Astrocyte (in vitro differentiated cells and primary cell): ENCODE data around the gene ZDHHC11B. TPM values are rescaled to one million over a fixed set of nuclear protein-coding genes. Genes with fewer than 3 reads are reported as not detected.
"Not testable (repeated sequence)": the region's sequence is repeated elsewhere in the genome, so short reads cannot be mapped to it uniquely, and the experiment has no call there.

ENCODE experiments used
- DNase-seq: peaks from one replicate; pipeline ENCODE4 v3.0.0-alpha.2; 2010; ENCODE audit warnings: low read depth
- FAIRE-seq: peaks from 2 replicates; lab custom pipeline; 2011; peaks lifted over from hg19 to GRCh38; lab: Jason Lieb, UNC
- H2AFZ ChIP-seq: 2 replicates; pipeline ENCODE4 v1.6.0; 2012; ENCODE audit warnings: low read depth, low read length, inconsistent platforms
- H3K27ac ChIP-seq: 2 replicates; pipeline ENCODE4 v1.5.1; 2011; ENCODE audit warnings: low read depth, low read length, inconsistent platforms
- H3K27me3 ChIP-seq: 2 replicates; pipeline ENCODE4 v1.6.0; 2011; ENCODE audit warnings: low read length, inconsistent platforms; ENCODE audit not compliant: insufficient read depth
- H3K36me3 ChIP-seq: 2 replicates; pipeline ENCODE4 v1.5.1; 2011; ENCODE audit warnings: low read length, inconsistent platforms; ENCODE audit not compliant: insufficient read depth
- H3K4me1 ChIP-seq: 2 replicates; pipeline ENCODE4 v1.5.1; 2011; ENCODE audit warnings: low read length, inconsistent platforms; ENCODE audit not compliant: insufficient read depth
- H3K4me2 ChIP-seq: 2 replicates; pipeline ENCODE4 v1.6.0; 2012; ENCODE audit warnings: low read length, inconsistent platforms
- H3K4me3 ChIP-seq: 2 replicates; pipeline ENCODE4 v1.5.1; 2011; ENCODE audit warnings: low read depth, mild to moderate bottlenecking, low read length, inconsistent platforms; ENCODE audit not compliant: insufficient read depth
- H3K79me2 ChIP-seq: 2 replicates; pipeline ENCODE4 v1.6.0; 2012; ENCODE audit warnings: mild to moderate bottlenecking, low read length, inconsistent platforms; ENCODE audit not compliant: insufficient read depth
- H3K9ac ChIP-seq: 2 replicates; pipeline ENCODE4 v1.6.0; 2012; ENCODE audit warnings: mild to moderate bottlenecking, low read length, inconsistent platforms
- H3K9me3 ChIP-seq: 2 replicates; pipeline ENCODE4 v1.5.1; 2012; ENCODE audit warnings: low read depth, mild to moderate bottlenecking, low read length, inconsistent platforms; ENCODE audit not compliant: insufficient read depth
- H4K20me1 ChIP-seq: 2 replicates; pipeline ENCODE4 v1.6.0; 2012; ENCODE audit warnings: low read length, inconsistent platforms; ENCODE audit not compliant: insufficient read depth
- H3K27ac Mint-ChIP-seq: one replicate; pipeline ENCODE4 v1.8.0; 2021; ENCODE audit warnings: mild to moderate bottlenecking, mixed read lengths; ENCODE audit not compliant: unreplicated experiment
- H3K27me3 Mint-ChIP-seq: one replicate; pipeline ENCODE4 v1.8.0; 2021; ENCODE audit warnings: low read depth, mixed read lengths; ENCODE audit not compliant: unreplicated experiment
- H3K36me3 Mint-ChIP-seq: one replicate; pipeline ENCODE4 v1.8.0; 2021; ENCODE audit warnings: low read depth, mixed read lengths; ENCODE audit not compliant: unreplicated experiment
- H3K4me1 Mint-ChIP-seq: one replicate; pipeline ENCODE4 v1.8.0; 2021; ENCODE audit warnings: low read depth, mixed read lengths; ENCODE audit not compliant: unreplicated experiment
- H3K4me3 Mint-ChIP-seq: one replicate; pipeline ENCODE4 v1.8.0; 2021; ENCODE audit warnings: mild to moderate bottlenecking, moderate library complexity, mixed read lengths; ENCODE audit not compliant: unreplicated experiment
- H3K9me3 Mint-ChIP-seq: one replicate; pipeline ENCODE4 v1.8.0; 2021; ENCODE audit warnings: mild to moderate bottlenecking, mixed read lengths; ENCODE audit not compliant: unreplicated experiment
- EZH2 ChIP-seq: IDR thresholded peaks from 2 replicates; pipeline ENCODE4 v1.6.1; 2012; ENCODE audit warnings: mild to moderate bottlenecking, low read length, inconsistent platforms; ENCODE audit not compliant: insufficient read depth
- total RNA-seq: library from RNA; stranded (reverse); gene quantifications from 2 replicates; pipeline ENCODE4 v1.2.1, GENCODE V29; 2021
- TF ChIP-seq, protein P1 (sequence below): IDR thresholded peaks from 2 replicates; pipeline ENCODE4 v1.5.1; 2011; ENCODE audit warnings: low read depth, mild to moderate bottlenecking, inconsistent platforms, low read length, moderate library complexity; ENCODE audit not compliant: insufficient read depth

Gene ZDHHC11B
- total RNA-seq, 1 donor from 2014 or later, result 0.23 TPM

DNA sequence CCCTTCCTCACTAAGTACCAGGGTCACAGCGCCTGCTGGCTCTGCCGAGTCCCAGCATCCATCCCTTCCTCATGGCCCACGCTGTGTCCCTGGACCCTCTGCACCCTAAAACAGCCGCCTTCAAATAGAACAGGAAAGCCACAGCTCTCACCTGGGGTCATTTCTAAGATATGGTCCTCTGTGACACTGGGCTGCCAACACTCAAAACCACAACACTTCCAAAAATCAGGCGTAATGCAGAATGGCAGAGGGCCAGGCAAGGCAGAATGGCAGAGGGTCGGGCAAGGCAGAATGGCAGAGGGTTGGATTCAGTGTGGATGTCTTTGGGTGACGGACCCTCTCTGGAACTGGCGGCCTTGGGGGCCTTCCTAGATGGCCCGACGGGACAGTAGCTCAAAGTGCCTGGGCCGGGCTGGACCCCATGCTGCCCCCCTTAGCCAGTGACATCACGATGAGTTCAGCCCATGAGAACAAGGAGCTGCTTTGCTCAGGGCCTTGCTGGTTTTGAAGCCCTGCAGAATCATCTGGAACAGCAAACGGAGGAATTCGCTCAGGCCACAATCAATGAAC, 35.3 kb downstream of the ZDHHC11B start:
- H3K4me1 ChIP-seq, result no peaks in the 10 kb centered on the region
- DNase-seq, result no peak
- H4K20me1 ChIP-seq, result no peaks in the 10 kb centered on the region
- Mint-ChIP-seq H3K9me3 (no peaks in the 10 kb centered on the region), H3K27ac (no peak overlapping the region), H3K4me3 (no peak overlapping the region), H3K27me3 (peaks cover 6% of the 10 kb centered on the region), H3K4me1 (no peaks in the 10 kb centered on the region), H3K36me3 (no peaks in the 10 kb centered on the region)
- no peak overlapping the region for H3K27ac ChIP-seq
- TF ChIP-seq, protein P1, sequence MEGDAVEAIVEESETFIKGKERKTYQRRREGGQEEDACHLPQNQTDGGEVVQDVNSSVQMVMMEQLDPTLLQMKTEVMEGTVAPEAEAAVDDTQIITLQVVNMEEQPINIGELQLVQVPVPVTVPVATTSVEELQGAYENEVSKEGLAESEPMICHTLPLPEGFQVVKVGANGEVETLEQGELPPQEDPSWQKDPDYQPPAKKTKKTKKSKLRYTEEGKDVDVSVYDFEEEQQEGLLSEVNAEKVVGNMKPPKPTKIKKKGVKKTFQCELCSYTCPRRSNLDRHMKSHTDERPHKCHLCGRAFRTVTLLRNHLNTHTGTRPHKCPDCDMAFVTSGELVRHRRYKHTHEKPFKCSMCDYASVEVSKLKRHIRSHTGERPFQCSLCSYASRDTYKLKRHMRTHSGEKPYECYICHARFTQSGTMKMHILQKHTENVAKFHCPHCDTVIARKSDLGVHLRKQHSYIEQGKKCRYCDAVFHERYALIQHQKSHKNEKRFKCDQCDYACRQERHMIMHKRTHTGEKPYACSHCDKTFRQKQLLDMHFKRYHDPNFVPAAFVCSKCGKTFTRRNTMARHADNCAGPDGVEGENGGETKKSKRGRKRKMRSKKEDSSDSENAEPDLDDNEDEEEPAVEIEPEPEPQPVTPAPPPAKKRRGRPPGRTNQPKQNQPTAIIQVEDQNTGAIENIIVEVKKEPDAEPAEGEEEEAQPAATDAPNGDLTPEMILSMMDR, result no peak
- no peak for TF ChIP-seq EZH2
- no peaks in the 10 kb centered on the region for H3K9me3 ChIP-seq
- no peaks in the 10 kb centered on the region for H3K79me2 ChIP-seq
- no peak overlapping the region for H3K4me3 ChIP-seq
- H3K9ac ChIP-seq, result no peak overlapping the region
- no peaks in the 10 kb centered on the region for H3K27me3 ChIP-seq
- H3K4me2 ChIP-seq, result no peak overlapping the region
- no peak overlapping the region for H2AFZ ChIP-seq
- H3K36me3 ChIP-seq, result no peaks in the 10 kb centered on the region
- no peak for FAIRE-seq

DNA sequence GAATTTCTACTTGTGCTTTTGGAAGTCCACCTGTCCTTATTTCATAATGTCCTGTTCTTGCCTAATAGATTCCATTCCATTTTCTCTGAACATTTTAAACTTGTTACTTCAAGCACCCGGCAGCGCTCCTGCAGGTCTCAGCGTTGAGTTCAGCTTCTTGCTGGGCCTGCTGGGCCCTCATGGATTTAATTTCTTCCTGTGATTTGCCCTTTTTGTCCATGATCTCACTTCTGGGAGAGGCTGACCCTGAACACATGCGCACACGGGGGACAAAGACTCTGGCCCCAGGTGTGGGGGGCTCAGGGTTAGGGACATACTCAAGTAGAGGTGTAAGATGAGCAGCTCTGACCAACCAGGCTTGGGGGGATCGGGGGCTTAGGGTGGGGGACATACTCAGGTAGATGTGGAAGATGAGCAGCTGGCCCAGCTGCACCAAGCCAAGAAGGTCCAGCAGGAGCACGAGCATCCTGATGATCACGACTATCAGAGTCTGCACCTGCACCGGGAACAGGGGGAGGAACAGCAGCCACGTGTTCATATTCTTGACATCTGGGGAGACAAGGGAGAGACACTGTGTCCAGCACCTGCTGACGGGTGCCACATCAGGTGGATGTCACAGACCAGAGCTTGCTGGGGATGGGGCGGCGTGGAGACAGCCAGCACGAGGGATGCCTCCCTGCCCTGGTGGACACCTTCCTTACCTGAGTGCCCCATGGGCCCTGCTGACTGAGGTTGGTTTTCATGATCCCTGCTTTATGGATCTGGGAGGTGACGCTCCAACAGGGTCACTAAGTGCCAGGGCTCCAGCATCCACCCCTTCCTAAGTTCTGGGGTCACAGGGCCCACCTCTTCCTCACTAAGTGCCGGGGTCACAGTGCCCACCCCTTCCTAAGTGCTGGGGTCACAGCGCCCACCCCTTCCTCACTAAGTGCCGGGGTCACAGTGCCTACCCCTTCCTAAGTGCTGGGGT, 36.2 kb downstream of the ZDHHC11B start:
- H3K4me3 Mint-ChIP-seq, H3K27ac ChIP-seq, H3K9me3 Mint-ChIP-seq, H3K9me3 ChIP-seq, DNase-seq, H3K4me3 ChIP-seq, H3K79me2 ChIP-seq, H4K20me1 ChIP-seq, H3K4me1 ChIP-seq, H3K27ac Mint-ChIP-seq, H3K9ac ChIP-seq, H3K27me3 Mint-ChIP-seq, H3K36me3 Mint-ChIP-seq, H3K4me1 Mint-ChIP-seq, H3K36me3 ChIP-seq, H2AFZ ChIP-seq, FAIRE-seq, H3K4me2 ChIP-seq, H3K27me3 ChIP-seq: not testable (repeated sequence)

DNA sequence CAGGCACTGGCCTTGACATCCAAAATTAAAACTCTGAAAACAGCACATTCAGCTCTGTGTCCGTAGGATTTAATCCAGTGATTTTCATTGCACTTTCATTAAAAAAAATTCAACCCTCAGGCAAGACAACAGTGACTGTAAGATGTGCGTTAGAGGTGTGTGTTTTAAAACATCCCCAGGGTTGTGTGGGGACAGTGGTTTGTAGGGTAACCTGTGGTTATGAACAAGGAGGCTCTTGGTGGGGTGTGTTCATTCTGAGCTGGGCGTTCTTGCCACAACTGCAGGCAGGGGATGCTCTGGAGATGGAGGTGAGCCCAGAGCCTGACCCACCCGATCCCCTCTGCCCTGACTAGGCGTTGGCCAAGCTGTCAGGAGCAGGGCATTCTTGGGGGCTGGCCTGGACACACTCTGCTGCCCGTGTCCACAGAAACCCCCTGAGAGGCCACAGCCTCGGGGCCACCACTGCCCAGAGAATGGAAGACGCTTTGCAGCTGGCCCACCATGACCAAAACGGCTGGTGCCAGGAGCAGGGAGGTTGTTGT, 37.2 kb downstream of the ZDHHC11B start:
- DNase-seq, H2AFZ ChIP-seq, H3K4me3 ChIP-seq, H3K9me3 ChIP-seq, H3K9ac ChIP-seq, H3K4me1 ChIP-seq, H3K27ac Mint-ChIP-seq, H4K20me1 ChIP-seq, H3K27ac ChIP-seq, H3K36me3 Mint-ChIP-seq, H3K4me1 Mint-ChIP-seq, H3K79me2 ChIP-seq, H3K27me3 Mint-ChIP-seq, H3K36me3 ChIP-seq, H3K4me3 Mint-ChIP-seq, H3K4me2 ChIP-seq, FAIRE-seq, H3K27me3 ChIP-seq, H3K9me3 Mint-ChIP-seq: not testable (repeated sequence)
